ENCODE results near the gene SH2D2A.
A peak's percentile ranks its signal among the peaks of the same experiment; 100 is the strongest.

SH2D2A gene

DNA sequence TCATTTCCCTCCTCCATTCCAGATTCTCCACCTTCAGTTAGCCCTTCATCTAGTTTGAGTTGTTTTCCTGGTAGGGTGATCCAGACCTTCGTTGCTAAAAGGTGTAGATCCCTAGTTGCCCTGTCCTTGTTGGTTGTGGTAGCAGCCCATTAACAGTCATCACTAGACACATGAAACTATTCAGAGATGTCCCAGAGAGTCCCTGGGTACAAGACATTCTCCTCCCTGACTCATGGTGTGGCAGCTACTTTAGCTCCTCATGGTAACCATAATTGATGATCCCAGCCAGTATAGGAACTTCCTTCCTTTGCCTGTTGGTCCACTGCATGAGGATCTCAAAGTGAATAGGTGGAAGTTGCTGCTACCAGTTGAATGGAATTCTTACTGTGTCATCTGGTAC, 6.0 kb upstream of the SH2D2A start:
- no peak for DNase-seq

- no peak for DNase-seq
Observed at GRCh38 chr1:156821801-156822200, 5.2 kb upstream of the SH2D2A start.

DNA sequence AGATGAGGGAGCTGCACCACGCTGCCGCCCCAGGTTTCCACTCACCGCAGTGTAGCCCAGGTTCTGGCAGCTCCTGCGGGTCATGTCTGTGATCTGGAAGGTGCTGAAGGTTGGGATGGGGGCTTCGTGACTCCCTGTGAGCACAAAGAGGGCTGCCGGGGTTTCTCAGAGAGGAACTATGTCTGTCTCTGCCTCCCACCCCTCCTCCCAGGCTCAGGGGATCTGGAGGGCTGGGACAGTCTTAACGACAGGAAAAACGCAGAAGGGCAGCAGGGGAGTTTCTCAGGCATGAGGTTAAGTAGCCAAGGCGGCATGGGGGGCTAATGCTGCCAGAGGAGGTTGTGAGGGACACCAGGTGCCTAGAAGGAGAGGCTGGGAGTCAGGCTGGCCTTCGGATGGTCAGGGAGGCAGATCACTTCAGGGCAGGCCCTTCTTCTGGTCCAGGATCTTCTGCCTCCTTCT, 656 bp downstream of the SH2D2A start:
- DNase-seq, result no peak

DNA sequence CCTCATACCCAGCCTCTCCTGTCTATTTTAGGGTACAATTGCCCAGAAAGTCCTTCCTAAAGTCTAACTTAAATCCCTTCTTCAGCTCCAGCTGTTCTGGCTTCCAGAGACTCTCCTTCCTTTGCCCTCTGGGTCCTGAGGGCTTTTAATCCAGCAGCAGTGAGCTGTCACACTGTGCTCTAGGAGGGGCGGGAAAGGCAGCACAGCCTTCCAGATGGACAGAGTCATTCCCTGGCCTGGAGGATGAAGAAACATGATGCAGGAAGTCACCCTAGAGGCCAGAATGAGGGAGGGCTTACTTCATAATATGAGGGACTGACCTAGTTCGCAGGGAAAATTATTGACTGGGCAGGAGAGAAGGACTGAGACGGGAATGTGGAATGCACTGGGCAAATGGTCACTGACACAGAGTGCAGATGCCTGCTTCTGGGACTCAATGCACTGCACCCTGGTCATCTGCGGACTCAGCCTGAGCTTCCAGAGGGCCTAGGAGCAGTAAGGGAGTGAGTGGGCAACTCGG, 1.3 kb downstream of the SH2D2A start:
- no peak for DNase-seq

DNA sequence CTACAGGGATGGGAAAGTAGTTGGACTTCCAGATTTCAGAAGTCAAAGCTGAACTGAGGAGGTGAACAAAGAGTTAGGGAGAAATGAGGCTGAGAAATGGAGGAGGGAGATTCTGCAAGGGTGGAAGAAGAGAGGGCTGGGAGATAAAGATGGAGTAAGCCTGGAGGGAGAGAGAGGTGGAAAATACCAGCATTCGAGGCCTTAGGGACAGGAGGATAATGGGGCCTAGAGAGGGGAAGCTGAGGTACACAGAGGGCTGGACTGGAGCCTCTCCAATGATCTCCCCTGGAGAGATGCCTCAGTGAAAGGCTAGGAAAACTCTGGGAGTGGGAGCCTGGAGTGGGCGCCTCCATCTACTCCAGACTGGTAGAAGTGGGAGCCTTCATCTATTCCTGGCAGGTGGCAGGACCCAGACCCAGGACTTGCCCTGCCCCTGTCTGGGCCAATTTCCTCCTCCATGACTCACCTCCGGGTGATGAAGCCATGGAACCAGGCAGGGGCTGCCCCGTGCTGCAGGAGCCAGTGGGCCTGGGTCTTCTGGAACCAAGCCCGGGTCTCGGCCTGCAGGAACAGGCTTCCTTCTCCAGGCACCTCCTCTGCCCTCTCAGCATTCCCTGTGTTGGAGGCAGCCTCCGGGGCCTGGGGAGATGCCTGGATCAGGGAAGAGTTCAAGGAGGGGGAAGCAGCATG, 1.9 kb downstream of the SH2D2A start:
- peak; percentile 55 for DNase-seq

DNA sequence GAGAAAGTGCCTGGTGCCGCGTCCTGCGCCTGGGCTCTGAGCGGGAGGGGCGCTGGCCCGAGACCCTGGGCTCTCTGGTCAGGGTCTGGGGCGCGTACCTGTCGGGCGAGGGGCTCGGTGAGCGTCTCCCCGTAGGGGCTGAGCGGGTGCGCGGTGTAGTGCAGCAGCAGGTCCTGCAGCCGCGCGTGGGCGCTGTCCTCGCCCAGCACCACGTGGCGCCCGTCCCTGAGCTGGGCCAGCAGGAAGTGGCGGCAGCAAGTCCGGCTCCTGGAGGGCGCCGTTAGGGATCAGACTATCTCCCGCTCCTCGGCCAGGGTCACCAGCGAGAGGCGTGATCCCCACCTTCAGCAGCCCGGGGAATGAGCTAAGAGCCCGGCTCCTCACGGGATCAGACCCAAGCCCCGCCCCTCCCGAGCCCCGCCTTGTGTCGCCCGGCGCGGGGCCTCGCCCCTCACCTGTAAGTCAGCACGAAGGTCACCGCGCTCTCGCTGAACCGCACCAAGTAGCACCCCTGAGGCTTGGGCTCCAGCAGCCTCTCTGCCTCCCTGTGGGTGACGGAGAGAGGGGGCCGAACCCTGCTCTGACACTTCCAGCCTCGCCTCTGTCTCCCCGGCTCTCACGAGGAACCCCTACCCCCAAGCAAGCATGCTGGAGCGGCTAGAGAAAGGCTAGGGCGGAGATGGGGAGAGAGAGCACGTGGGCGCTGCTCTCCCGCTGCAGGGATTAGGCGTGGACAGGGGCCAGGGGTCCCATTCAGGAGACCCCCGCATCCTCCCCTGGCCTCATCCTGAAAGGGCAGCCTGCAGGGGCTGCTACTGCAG, 2.7 kb downstream of the SH2D2A start:
- DNase-seq, result peak; percentile 78

DNA sequence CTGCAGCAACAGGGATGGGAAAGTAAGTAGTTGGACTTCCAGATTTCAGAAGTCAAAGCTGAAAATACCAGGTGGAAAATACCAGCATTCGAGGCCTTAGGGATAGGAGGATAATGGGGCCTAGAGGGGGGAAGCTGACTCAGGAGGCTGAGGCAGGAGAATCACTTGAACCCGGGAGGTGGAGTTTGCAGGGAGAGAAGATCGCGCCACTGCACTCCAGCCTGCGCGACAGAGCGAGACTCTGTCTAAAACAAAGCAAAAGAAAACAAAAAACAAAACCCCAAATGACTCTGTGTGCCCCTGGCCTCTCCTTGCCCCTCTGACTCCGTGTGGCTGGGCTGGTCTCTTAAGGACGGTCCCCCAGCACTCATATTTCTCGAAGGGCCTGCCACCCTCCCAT, 3.4 kb downstream of the SH2D2A start:
- DNase-seq, result no peak

DNA sequence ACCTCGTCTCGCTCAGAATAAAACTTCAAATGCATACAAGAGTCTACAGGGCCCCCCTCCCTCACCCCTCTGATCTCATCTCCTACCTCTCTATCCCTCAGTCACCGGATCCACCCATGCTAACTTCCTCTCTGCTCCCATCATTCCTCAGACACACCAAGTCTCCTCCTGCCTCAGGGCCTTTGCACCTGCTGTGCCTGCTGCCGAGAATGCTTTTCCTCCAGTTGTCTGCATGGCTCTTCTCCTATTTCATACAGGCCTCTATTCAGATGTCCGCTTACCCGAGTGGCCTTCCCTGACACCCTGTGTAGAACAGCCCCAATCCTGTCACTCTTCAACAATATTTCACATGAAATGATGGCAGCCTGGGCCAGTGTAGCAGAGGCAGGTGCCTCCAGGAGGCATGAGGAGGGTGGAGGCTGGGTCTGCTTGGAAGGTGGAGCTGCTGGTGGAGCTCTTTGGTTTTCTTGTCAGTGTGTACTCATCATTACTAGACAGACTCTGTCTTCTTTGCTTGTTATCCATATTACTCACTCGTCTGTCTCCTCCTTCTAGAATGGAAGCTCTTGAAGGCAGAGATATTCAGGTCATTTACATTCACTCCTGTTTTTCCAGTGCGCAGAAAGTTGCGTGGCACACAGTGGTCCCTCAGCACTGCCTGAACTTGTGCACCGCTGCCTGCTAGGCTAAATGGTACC, 4.2 kb downstream of the SH2D2A start:
- DNase-seq, result no peak

GRCh38 chr1:156811168-156811567, 5.5 kb downstream of the SH2D2A start:
- no peak for DNase-seq

- DNase-seq, result no peak
Observed at GRCh38 chr1:156809711-156810366, 6.8 kb downstream of the SH2D2A start.

GRCh38 chr1:156809281-156809680, 7.4 kb downstream of the SH2D2A start:
- DNase-seq, result no peak

DNA sequence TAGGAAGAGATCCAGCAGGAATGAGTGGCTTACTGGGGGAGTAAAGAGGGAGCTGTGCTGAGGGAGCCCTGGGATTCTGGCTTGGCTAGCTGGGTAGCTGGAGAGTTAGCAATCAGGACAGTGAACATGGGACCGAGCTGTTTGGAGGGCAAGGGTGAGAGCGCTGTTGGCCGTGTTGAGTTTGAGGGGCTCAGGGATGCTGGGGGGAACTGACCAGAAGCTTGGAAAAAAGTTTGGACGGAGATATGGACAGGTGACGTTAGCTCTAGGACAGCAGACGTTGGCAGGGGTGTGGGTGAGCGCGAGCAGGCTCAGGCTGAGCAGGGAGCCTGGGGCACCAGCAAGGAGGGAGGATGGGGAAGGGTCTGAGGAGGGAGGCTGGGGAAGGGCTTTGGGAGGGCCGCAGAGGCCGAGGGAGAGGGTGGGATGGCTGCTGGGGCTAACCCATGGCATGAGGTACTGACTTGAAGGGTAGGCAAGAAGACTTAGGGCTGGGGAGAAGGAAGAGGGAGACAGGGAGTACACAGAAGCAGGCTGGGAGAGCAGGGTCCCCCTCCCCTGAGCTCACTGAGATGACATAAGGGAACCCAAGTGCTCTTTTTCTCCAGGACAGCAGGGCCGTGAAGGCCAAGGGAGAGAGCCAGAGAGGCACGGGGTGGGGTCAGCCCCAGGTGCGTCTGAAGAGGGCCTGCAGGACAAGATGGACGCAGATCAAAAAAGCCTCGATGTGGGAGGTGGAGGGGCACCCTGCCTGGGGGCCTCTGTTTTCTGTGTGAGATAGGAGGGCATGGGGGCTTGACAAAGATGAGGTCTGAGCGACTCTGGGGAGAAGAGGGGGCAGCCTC, 8.2 kb downstream of the SH2D2A start:
- DNase-seq, result no peak

DNA sequence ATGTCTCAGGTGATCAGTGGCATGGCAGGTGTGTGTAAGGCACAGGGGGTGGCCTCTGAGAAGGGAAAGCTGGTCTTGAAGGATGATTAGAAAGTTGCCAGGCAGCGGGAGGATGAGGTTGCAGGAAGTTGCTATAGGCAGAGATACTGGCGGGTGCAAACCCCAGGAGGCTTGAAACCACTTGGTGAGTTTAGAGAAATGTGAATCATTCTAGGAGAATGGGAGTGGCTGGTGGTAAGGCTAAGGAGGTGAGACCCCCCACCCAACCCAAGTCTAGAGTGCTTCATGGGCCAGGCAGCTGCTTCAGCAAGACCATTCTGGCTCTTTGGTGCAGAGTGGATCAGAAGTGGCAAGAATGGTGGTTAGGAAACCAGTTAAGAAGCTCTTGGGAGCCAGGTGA, 9.0 kb downstream of the SH2D2A start:
- DNase-seq, result no peak

GRCh38 chr1:156806512-156807440, 9.9 kb downstream of the SH2D2A start:
- DNase-seq, result no peak

DNA sequence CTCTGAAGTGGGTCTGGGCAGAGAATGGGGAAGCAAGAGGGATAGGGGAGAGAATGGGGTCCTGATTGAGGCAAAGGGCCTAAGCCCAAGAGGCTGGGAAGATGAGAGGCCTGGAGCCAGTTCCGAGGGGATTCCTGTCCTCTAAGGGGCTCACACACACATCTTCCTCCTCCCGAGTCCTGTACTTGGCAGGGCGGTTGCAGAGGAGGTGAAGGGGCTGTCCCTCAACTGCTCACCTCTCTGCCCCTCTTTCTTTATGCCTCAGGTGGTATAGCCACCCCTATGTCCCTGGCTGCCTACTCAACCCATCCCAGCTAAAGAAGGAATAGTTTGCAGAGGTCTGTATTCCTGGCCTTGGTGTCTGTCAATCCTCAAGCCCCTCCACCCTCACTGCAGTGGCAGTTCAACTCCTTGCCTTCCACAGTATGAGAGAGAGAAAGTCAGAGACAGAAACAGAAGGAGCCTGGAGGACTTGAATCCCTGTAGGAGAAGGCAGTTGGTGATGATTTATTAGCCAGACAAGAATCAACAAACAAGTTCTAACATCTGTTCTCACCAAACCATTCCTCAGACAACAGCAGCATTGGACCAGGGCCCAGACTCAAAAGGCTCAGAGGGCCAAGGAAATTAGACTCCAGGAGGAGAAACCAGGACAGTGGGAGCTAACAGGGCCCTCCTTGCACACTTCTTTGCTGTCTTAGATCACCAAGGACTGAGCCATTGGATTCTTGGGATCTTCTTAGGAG, 10.7 kb downstream of the SH2D2A start:
- DNase-seq, result no peak

DNA sequence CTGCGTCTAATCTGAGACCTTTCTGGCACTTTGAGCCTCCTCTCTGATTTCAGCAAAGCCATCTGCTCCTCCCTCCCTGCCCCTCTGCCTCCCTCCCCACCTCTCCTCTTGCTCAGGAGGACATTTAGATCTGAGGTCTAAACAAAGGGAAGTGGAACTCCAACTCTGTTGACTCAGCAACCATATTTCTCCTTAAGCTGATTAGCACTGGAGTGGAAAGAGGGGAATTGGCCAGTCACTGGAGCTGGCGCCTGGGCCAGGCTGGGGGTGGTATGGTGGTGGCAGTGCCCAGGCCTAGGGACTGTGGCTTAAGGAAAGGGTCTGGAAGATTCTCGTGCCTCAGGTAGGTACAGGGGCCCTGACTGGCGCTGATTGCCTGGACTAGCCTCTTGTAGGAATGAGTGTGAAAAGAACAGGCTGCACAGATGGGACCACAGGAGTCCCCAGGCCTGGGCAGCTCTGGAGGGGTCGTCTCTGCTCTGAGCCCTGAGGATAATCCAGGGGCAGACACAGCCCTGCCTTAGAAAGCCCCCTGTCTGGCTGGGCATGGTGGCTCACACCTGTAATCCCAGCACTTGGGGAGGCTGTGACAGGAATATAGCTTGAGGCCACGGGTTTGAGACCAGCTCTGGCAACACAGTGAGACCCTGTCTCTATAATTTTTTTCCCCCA, 11.9 kb downstream of the SH2D2A start:
- DNase-seq, result no peak

GRCh38 chr1:156804026-156804425, 12.6 kb downstream of the SH2D2A start:
- no peak for DNase-seq

DNA sequence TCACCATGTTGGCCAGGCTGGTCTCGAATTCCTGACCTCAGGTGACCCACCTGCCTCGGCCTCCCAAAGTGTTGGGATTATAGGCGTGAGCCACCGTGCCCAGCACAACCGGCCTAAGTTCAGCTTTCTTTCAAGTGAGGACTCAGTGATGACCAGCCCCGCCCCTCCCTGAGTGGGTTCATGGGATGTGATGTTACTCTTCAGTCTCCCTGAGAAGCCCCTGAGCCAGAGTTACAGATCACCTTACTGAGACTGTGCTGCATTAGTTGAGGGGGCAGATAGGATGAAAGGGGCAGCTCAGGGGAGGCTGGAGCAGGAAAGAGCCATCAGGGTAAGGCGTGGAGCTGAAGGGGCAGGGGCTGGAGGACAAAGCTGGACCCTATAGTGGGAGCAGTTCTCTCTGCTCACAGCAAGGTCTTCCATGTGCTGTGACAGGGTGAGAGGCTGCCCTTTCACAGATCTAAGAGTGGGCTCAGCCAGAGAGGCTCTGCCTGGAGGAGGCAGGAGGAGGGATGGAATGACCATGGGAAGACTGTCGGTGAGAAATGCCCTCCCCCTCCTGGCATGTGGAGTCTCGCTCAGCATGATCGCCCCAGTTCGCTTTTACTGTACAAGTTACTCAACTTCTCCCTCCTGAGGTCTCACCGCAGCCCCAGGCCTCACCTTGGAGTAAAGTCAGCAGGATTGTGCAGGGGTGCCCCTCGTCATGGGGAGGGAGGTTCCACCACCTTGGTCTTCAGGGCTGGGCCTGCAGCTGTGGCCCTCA, 13.4 kb downstream of the SH2D2A start:
- no peak for DNase-seq
